ENCODE results near the gene ANKRD62. TPM values are rescaled to one million over a fixed set of nuclear protein-coding genes. Genes with fewer than 3 reads are reported as not detected.

The ANKRD62 gene
- total RNA-seq, result not detected in 2 replicates

DNA sequence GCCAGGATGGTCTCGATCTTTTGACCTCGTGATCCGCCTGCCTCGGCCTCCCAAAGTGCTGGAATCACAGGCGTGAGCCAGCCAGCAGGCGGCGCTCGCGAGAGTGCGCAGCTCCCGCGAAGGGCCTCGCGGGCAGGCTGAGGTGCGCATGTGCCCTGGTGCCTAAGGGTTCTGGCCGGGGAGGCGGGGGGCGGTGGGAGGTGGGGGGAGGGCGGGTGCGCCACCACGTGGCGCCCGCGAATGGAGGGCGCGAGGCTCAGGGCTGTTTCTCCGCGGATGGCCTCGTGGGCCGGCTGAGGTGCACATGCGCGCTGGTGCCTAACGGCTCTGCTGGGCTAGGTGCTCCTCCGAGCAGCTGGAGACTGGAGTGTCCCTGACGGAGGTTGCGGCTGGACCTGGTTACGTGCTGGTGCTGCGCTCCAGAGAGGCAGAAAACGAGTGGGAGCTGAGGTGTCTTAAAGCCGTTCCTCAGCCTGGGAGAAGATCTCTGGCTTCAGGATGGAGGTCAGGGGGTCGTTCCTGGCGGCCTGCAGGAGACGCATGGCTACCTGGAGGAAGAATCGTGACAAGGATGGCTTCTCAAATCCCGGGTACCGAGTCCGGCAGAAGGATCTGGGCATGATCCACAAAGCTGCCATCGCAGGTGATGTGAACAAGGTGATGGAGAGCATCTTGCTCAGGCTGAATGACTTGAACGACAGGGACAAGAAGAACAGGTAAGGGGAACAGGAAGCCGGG is at the start of gene ANKRD62:
TSS of gene ANKRD62 (plus strand) at position 324 of the 738 bp plus-strand sequence. CDS start at position 499, 175 bp downstream.

Other genes with a start within 250 kb of the ANKRD62 start
- gene CHMP1B, start 242.4 kb upstream of the ANKRD62 start, total RNA-seq, result 50.7 and 58.0 TPM in 2 replicates
- gene MPPE1, start 185.5 kb upstream of the ANKRD62 start, total RNA-seq, result 20.4 and 27.1 TPM in 2 replicates
- 11.7 and 19.1 TPM in 2 replicates for gene IMPA2, start 112.3 kb upstream of the ANKRD62 start, total RNA-seq
- gene CIDEA, start 160.5 kb downstream of the ANKRD62 start, total RNA-seq, result 5.2 and 12.1 TPM in 2 replicates
- 487 and 1,381 TPM in 2 replicates for gene TUBB6, start 214.4 kb downstream of the ANKRD62 start, total RNA-seq

Measured in uterine smooth muscle cell (primary cell).